T-helper 22 cell (primary cell): ENCODE data around the gene FAM120A.

Source experiments
- DNase-seq: peaks from one replicate; pipeline ENCODE4 v3.0.0-alpha.2; 2020; ENCODE audit warnings: low read depth

FAM120A gene

DNA sequence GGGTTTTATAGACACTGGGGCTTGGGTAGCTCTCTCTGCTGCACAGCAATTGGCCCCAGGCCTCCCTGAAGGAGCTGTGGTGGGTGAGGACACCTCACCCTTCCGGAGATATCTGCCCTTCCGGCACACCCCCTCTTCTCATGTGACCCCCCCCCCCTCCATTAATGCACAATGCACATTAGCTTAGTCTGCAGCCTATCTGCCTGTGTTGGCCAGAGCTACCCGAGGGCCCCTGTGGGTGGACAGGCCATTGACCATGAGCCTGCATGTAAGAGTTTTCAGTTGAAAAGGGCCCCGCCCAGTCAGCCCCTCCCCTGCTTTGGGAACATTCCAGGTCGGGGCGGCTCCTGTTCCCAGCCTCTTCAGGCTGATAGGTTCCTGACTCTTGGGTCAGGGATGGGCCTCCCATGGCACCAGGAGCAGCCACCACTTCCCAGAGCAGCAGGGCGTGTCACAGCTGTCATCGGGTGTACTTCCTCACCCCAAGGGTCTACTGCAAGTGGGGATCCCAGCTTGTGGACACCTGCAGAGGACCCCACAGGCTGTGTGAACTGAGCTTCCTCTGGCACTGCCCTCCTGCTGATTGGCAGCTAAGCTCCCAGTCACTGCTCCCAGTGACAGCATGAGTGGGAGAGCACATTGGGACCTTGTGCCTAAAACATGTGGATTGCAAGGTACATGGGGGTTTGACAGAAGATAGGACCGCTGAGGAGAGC is 142.7 kb downstream of the FAM120A start:
- DNase-seq = no peak

- no peak for DNase-seq
Observed at GRCh38 chr9:93595461-93595860, 144.0 kb downstream of the FAM120A start.

DNA sequence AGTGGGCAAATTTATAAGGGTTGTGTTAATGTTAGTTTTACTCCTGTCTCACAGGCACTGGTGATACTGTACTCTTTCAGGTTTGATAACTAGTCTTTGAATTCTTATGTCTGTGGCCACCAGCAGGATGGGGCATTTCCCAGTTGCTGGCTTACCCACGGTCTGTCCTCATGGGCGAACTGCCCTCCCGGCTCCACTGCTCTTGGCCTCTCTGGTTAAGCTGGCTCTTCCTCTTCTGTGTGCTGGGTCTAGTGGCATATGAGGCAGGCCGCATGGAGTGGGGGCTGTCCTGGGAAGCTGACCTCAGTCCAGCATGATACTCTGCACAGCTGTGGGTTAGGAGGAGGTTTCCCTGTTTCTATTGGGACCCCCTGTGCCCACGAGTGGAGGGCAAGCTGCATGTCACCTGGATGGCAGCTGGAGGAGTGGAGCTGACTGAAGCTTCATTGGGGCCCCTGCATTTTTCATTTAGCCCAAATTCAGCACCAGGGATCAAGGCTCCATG is 144.4 kb downstream of the FAM120A start:
- DNase-seq = no peak

- DNase-seq = no peak
Observed at GRCh38 chr9:93596399-93596798, 144.9 kb downstream of the FAM120A start.

DNA sequence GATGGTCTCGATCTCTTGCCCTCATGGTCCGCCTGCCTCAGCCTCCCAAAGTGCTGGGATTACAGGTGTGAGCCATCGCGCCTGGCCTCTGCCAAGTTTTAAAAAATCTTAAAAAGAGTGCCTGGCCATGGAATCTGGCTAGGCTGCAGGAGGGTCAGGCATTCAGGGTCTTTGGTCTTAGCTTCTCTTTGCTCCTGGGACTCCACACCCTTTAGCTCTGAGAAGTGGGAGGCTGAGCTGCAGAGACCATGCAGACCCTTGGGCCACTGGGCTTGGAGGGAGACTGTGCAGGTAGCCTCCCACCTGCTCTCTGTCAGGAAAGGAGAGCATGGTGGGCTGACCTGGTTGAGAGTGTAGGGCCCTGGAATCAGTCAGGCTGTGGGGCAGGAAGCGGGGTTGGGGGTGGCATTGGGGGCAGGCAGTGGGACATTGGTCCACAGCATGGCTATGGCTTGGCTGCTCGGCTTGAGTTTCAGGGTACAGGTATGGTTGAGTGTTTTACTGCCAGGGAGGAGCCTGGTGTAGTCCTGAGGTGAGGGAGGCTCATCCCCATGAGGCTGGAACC is 145.7 kb downstream of the FAM120A start:
- DNase-seq = no peak

DNA sequence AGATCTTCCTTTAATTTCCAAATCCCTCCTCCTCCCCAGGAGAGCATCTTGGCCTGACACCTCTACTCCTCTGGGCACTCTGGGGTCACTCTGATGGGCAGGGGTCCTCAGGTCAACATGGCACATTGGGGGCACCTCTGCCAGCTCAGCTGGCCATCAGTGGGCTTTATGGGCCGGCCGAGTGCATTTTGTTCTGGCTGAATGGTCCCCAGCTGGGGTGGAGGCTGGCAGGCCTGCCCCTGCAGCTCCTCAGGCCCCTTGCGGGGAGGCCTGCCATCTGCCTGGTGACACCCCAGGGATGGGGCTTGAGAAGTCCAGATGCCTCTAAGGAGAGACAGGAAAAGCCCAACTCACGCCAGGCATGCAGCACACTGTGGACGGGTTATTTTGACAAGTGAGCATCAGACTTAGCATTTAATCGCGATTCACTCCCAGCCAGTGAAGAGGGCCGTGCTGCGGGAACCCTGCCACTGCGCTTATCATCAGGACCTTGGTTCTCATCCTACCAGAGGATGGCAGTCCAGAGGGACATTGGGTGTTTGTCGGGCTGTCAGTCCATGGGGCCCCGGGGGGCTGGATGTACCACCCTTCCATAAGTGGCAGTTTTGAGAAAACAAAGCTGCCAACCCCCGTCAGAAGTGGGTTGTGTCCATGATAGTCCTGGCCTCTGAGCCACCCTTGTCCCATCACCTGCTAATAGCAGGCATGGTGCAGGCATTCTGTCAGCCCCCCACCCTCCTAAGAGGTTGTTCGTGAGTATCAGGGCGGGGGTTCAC is 146.6 kb downstream of the FAM120A start:
- no peak for DNase-seq

DNA sequence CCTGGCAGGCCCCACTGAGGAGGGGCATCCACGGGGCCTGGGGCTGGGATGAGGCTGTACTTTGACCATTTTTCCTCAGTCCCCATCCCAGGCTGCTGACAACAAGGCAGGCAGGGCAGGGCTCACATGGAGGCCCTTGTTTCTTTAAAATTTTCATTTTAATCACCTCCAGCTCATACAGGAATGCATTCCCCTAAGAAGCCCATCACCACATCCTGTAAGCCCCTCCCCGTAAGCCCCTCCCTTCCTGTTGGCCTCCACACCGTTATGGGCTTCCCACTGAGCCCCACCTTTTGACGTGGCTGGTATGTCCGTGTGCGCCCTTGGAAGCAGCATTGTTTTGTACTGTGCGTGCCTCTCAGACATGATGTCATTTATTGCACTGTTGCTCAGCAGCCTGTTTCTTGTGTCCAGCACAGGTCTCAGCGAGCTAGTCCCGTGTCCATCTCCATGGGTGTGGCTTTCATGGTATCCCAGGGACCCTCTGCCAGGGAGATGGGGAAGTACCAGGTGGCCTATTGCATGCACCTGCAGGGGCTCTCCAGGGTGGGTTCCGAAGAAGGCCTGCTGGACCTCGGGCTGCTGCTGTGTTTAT is 147.3 kb downstream of the FAM120A start:
- DNase-seq = no peak

GRCh38 chr9:93599571-93600403 is 148.3 kb downstream of the FAM120A start:
- DNase-seq = no peak

- no peak for DNase-seq
Observed at GRCh38 chr9:93600504-93600903, 149.0 kb downstream of the FAM120A start.

DNA sequence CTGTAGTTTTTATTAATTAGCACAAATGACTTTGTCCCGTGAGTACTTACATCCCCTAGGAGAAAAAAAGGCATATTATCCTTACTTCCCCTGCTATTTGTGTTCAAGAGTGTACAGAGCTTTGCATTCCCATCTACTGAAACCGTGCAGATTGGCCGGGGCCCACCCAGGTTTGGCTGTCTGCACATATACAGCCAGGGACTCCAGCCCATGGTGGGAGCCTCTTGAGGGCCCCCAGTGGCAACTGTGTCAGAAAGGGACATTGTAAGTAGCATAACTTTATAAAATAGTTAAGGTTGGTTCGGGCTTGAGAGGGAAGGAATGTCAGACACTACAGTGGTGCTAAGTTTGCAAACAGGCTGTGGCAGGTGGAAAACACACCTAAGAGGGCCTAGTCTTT is 149.6 kb downstream of the FAM120A start:
- no peak for DNase-seq

- DNase-seq = no peak
Observed at GRCh38 chr9:93601666-93602065, 150.2 kb downstream of the FAM120A start.

DNA sequence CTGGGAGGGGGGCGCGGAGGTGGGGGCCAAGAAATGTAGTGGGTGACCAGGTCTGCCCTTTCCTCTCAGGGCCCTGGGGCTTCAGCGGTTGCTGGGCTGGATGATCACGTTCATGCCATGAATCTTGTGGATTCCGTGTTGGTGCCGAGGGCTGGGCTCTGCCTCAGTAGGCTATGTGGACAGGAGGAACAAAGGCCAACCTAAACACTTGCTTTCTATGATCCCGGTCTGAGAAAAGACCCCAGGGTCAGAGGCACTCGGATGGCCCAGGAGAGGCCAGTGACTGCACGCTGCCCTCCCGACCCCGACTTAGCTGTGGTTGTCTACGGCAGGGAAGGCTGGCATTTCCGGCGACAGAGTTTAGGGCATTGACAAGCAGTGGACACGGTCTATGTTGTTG is 151.5 kb downstream of the FAM120A start:
- DNase-seq = no peak

- no peak for DNase-seq
Observed at GRCh38 chr9:93603906-93604326, 152.4 kb downstream of the FAM120A start.

DNA sequence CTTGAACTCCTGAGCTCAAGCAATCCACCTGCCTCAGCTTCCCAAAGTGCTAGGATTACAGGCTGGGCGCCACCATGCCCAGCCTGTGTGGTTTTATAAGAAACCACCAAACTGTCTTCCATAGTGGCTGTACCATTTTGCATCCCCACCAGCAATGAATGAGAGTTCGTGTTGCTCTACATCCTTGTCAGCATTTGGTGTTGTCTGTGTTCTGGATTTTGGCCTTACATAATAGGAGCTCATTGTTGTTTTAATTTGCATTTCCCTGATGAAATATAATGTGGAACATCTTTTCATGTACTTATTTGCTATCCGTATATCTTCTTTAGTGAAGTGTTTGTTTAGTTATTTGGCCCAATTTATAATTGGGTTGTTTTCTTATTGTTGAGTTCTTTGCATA is 154.7 kb downstream of the FAM120A start:
- no peak for DNase-seq

DNA sequence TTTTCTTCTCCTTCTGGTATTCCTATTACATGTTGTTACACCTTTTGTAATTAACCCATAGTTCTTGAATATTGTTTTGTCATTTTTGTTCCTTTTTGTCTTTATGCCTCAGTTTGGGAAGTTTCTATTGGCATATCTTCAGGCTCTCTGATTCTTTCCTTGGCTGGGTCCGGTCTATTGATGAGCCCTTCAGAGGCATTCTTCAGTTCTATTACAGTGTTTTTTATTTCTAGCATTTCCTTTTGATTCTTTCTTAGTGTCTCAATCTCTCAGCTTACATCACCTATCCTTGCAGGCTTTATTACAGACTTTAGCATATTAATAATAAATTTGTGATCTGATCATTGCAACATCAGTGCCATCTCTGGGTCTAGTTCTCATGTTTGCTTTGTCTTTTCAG is 158.7 kb downstream of the FAM120A start:
- DNase-seq = no peak

GRCh38 chr9:93612052-93612795 is 160.7 kb downstream of the FAM120A start:
- DNase-seq = no peak

GRCh38 chr9:93612796-93613154 is 161.3 kb downstream of the FAM120A start:
- DNase-seq = no peak

DNA sequence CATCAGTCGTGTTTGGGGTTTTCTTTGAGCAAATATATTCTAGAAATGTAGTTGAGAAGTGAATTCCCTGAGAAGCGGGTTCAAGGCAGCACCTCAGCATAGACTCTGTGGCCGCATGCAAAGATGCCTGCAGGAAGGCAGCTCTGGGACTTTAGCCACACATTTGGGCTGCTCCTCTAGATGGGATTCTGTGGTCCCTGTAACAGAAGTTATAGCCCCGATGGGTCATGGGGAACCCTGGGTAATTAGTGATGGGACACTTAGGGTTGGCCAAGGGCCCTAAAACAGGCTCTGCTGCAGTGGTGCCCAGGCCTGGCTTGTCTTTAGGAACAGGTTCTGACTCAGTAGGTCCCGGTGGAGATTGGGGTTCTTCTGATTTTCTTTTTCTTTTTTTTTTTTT is 161.7 kb downstream of the FAM120A start:
- no peak for DNase-seq

DNA sequence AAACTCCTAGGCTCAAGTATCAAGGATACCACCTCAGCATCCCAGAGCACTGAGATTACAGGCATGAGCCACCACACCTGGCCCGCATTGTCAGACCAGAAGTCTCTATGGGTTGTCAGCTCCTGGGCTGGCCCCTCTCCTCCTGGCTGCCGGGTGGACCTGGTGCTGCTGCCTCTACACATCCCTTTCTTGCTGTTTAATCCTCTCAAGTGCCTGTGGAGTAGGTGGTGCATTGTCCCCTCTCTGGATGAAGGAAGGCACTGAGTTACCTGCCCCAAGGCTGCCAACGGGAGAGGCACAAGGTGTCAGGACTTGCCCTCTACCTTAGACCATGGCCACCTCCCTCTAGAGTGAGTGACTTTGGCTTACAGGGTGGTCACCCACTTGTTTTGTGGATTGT is 162.3 kb downstream of the FAM120A start:
- no peak for DNase-seq

- DNase-seq = no peak
Observed at GRCh38 chr9:93614830-93615468, 163.5 kb downstream of the FAM120A start.
